Hepatocyte (in vitro differentiated cells): Measurements from ENCODE around the gene ZNF438. TPM values are rescaled to one million over a fixed set of nuclear protein-coding genes. Genes with fewer than 3 reads are reported as not detected.

Experiments used
- DNase-seq: peaks from one replicate; pipeline ENCODE4 v3.0.0-alpha.2; 2016; ENCODE audit warnings: low spot score
- H2AFZ ChIP-seq: fragments of 200-600 bp; sonication (generic); 2 replicates; pipeline ENCODE4 v1.6.0; 2016; ENCODE audit warnings: antibody characterized with exemption, mild to moderate bottlenecking
- H3K27ac ChIP-seq: fragments of 200-600 bp; sonication (generic); 2 replicates; pipeline ENCODE4 v1.5.1; 2016; ENCODE audit warnings: mild to moderate bottlenecking
- H3K27me3 ChIP-seq: fragments of 200-600 bp; sonication (generic); 2 replicates; pipeline ENCODE4 v1.6.1; 2016
- H3K36me3 ChIP-seq: fragments of 200-600 bp; sonication (generic); replicated peaks from 2 replicates; pipeline ENCODE4 v1.5.1; 2016; ENCODE audit warnings: low read depth; ENCODE audit not compliant: insufficient read depth
- H3K4me1 ChIP-seq: fragments of 200-600 bp; sonication (generic); 2 replicates; pipeline ENCODE4 v1.5.1; 2016; ENCODE audit warnings: mild to moderate bottlenecking, moderate library complexity; ENCODE audit not compliant: insufficient read depth
- H3K4me2 ChIP-seq: fragments of 200-600 bp; sonication (generic); 2 replicates; pipeline ENCODE4 v1.6.0; 2016
- H3K4me3 ChIP-seq: fragments of 200-600 bp; sonication (generic); 2 replicates; pipeline ENCODE4 v1.5.1; 2016; ENCODE audit warnings: mild to moderate bottlenecking
- H3K79me2 ChIP-seq: fragments of 200-600 bp; sonication (generic); 2 replicates; pipeline ENCODE4 v1.6.0; 2017; ENCODE audit warnings: mild to moderate bottlenecking
- H3K9me2 ChIP-seq: fragments of 200-600 bp; sonication (generic); replicated peaks from 2 replicates; pipeline ENCODE4 v1.6.0; 2017; ENCODE audit warnings: mild to moderate bottlenecking; ENCODE audit not compliant: insufficient read depth
- H3K9me3 ChIP-seq: fragments of 200-600 bp; sonication (generic); 2 replicates; pipeline ENCODE4 v1.5.1; 2016; ENCODE audit warnings: low read depth, mild to moderate bottlenecking
- H4K20me1 ChIP-seq: fragments of 200-600 bp; sonication (generic); 2 replicates; pipeline ENCODE4 v1.6.0; 2016; ENCODE audit warnings: mild to moderate bottlenecking; ENCODE audit not compliant: insufficient read depth, poor library complexity, severe bottlenecking
- CTCF ChIP-seq: fragments of 200-600 bp; sonication (generic); IDR thresholded peaks from 2 replicates; pipeline ENCODE4 v1.5.1; 2016; ENCODE audit warnings: antibody characterized with exemption, mild to moderate bottlenecking; ENCODE audit not compliant: poor library complexity
- EZH2 ChIP-seq: fragments of 200-600 bp; sonication (generic); IDR thresholded peaks from 2 replicates; pipeline ENCODE4 v1.6.1; 2016; ENCODE audit warnings: antibody characterized with exemption, mild to moderate bottlenecking, borderline replicate concordance
- EZH2phosphoT487 ChIP-seq: fragments of 200-600 bp; sonication (generic); IDR thresholded peaks from one replicate; pipeline ENCODE4 v1.6.1; 2018; ENCODE audit warnings: antibody characterized with exemption, mild to moderate bottlenecking, low read depth, moderate library complexity; ENCODE audit not compliant: unreplicated experiment, severe bottlenecking
- WGBS: methylation state at CpG from one replicate; pipeline ENCODE4 v1.1.6; 2016; ENCODE audit warnings: low lambda C conversion rate; ENCODE audit errors: missing lambda C conversion rate; 5-methylcytosine and 5-hydroxymethylcytosine counted together
- polyA plus RNA-seq: library from polyadenylated mRNA; unstranded; fragments of >200 nt; fragmentation: Nextera tagmentation; extraction: Ambion mirVana; gene quantifications from 2 replicates; pipeline ENCODE4 v1.2.1, GENCODE V29; 2016
- total RNA-seq: library from RNA; depleted of rRNA; stranded (reverse); fragments of >200 nt; gene quantifications from 2 replicates; pipeline ENCODE4 v1.2.3, GENCODE V29; 2014

Gene ZNF438
- total and polyA plus RNA-seq, 2 experiments from 2014 or later, result 2.3 to 5.0 TPM

- Histone ChIP-seq H3K9me2 (no peaks in the 10 kb centered on the region), H3K9me3 (no peaks in the 10 kb centered on the region), H3K27ac (no peak overlapping the region), H2AFZ (no peak overlapping the region), H4K20me1 (no peaks in the 10 kb centered on the region), H3K4me2 (no peak overlapping the region), H3K36me3 (no peaks in the 10 kb centered on the region), H3K27me3 (no peaks in the 10 kb centered on the region), H3K4me3 (no peak overlapping the region), H3K79me2 (no peaks in the 10 kb centered on the region), H3K4me1 (no peaks in the 10 kb centered on the region)
- TF ChIP-seq EZH2 (no peak), CTCF (no peak), EZH2phosphoT487 (no peak)
- DNase-seq, result no peak
- whole genome bisulfite sequencing, result 92% methylated on average over 2 of the region's 2 CpGs
Observed at GRCh38 chr10:30928742-30929141, 102.9 kb downstream of the ZNF438 start.

GRCh38 chr10:30918651-30919050 is 113.0 kb downstream of the ZNF438 start:
- no peak overlapping the region for H3K4me2 ChIP-seq
- no peaks in the 10 kb centered on the region for H4K20me1 ChIP-seq
- no peaks in the 10 kb centered on the region for H3K79me2 ChIP-seq
- H3K27ac ChIP-seq, result no peak overlapping the region
- H2AFZ ChIP-seq, result no peak overlapping the region
- no peak overlapping the region for H3K4me3 ChIP-seq
- 90% methylated on average over 2 of the region's 2 CpGs for WGBS
- H3K4me1 ChIP-seq, result no peaks in the 10 kb centered on the region
- no peak for TF ChIP-seq EZH2phosphoT487
- TF ChIP-seq EZH2, result no peak
- TF ChIP-seq CTCF, result no peak
- no peaks in the 10 kb centered on the region for H3K9me2 ChIP-seq
- DNase-seq, result no peak
- no peaks in the 10 kb centered on the region for H3K9me3 ChIP-seq
- no peaks in the 10 kb centered on the region for H3K36me3 ChIP-seq
- no peaks in the 10 kb centered on the region for H3K27me3 ChIP-seq

- no peaks in the 10 kb centered on the region for H3K4me1 ChIP-seq
- no peaks in the 10 kb centered on the region for H3K79me2 ChIP-seq
- WGBS, result 92% methylated on average over 1 of the region's 1 CpG
- no peak overlapping the region for H2AFZ ChIP-seq
- no peaks in the 10 kb centered on the region for H3K27me3 ChIP-seq
- no peaks in the 10 kb centered on the region for H3K9me2 ChIP-seq
- no peak overlapping the region for H3K4me2 ChIP-seq
- H3K36me3 ChIP-seq, result no peaks in the 10 kb centered on the region
- H4K20me1 ChIP-seq, result no peaks in the 10 kb centered on the region
- TF ChIP-seq CTCF (no peak), EZH2phosphoT487 (no peak), EZH2 (no peak)
- no peak for DNase-seq
- no peak overlapping the region for H3K4me3 ChIP-seq
- no peak overlapping the region for H3K27ac ChIP-seq
- H3K9me3 ChIP-seq, result no peaks in the 10 kb centered on the region
Observed at GRCh38 chr10:30917789-30918188, 113.9 kb downstream of the ZNF438 start.

- TF ChIP-seq EZH2phosphoT487 (no peak), CTCF (no peak), EZH2 (no peak)
- Histone ChIP-seq H3K4me3 (no peak overlapping the region), H3K9me2 (no peaks in the 10 kb centered on the region), H3K79me2 (no peaks in the 10 kb centered on the region), H2AFZ (no peak overlapping the region), H3K4me2 (no peak overlapping the region), H3K27ac (no peak overlapping the region), H4K20me1 (no peaks in the 10 kb centered on the region), H3K4me1 (no peaks in the 10 kb centered on the region), H3K9me3 (no peaks in the 10 kb centered on the region), H3K36me3 (no peaks in the 10 kb centered on the region), H3K27me3 (no peaks in the 10 kb centered on the region)
- 88% methylated on average over 3 of the region's 3 CpGs for WGBS
- no peak for DNase-seq
Observed at GRCh38 chr10:30917067-30917466, 114.6 kb downstream of the ZNF438 start.
